OCI-LY3 (cell line): ENCODE results near the gene SPATA46.

Source experiments
- CTCF ChIP-seq: fragments of 200-600, 300-600 bp; sonication (generic); IDR thresholded peaks from 2 replicates; pipeline ENCODE4 v1.5.1; 2014; ENCODE audit warnings: antibody characterized with exemption, low read length, low read depth
- EZH2phosphoT487 ChIP-seq: fragments of 200-600 bp; shearing (Covaris generic); IDR thresholded peaks from 2 replicates; pipeline ENCODE4 v1.6.1; 2018; ENCODE audit warnings: antibody characterized with exemption, mixed run types, low read depth

GRCh38 chr1:162367772-162368171, 8.9 kb downstream of the SPATA46 start:
- TF ChIP-seq EZH2phosphoT487 (no peak), CTCF (no peak)
